Neuronal stem cell (in vitro differentiated cells): ENCODE results near the gene PAEP.

ENCODE experiments used
- DNase-seq: peaks from one replicate; pipeline ENCODE4 v3.0.0-alpha.2; 2013; ENCODE audit warnings: low spot score
- H2AFZ ChIP-seq: one replicate; pipeline ENCODE4 v1.6.1; 2013; ENCODE audit warnings: mild to moderate bottlenecking, low read length, inconsistent platforms
- H2AK5ac ChIP-seq: 2 replicates; pipeline ENCODE4 v1.6.1; 2013; ENCODE audit warnings: low read depth, mild to moderate bottlenecking, inconsistent platforms, low read length, moderate library complexity, mixed read lengths
- H2BK120ac ChIP-seq: 2 replicates; pipeline ENCODE4 v1.6.1; 2013; ENCODE audit warnings: low read depth, mild to moderate bottlenecking, inconsistent platforms, low read length, moderate library complexity, mixed read lengths
- H2BK12ac ChIP-seq: one replicate; pipeline ENCODE4 v1.6.1; 2013; ENCODE audit warnings: low read length, inconsistent platforms
- H2BK15ac ChIP-seq: 2 replicates; pipeline ENCODE4 v1.6.1; 2013; ENCODE audit warnings: mild to moderate bottlenecking, low read length, inconsistent platforms, mixed read lengths
- H2BK5ac ChIP-seq: one replicate; pipeline ENCODE4 v1.6.1; 2013; ENCODE audit warnings: inconsistent platforms, mild to moderate bottlenecking, low read length, moderate library complexity
- H3K14ac ChIP-seq: one replicate; pipeline ENCODE4 v1.6.1; 2013; ENCODE audit warnings: low read length, inconsistent platforms
- H3K18ac ChIP-seq: 2 replicates; pipeline ENCODE4 v1.6.1; 2013; ENCODE audit warnings: low read length, inconsistent platforms
- H3K23ac ChIP-seq: 2 replicates; pipeline ENCODE4 v1.6.1; 2013; ENCODE audit warnings: low read depth, mild to moderate bottlenecking, mixed read lengths, low read length, inconsistent platforms; ENCODE audit not compliant: poor library complexity
- H3K27ac ChIP-seq: replicated peaks from 3 replicates; pipeline ENCODE4 v1.5.1; 2013; ENCODE audit warnings: low read length, inconsistent platforms
- H3K27me3 ChIP-seq, 3 experiments: 2 replicates each; pipeline ENCODE4 v1.6.1; 2013; ENCODE audit warnings: low read length in 3 of 3, mild to moderate bottlenecking in 2 of 3, inconsistent platforms in 1 of 3, low read depth in 1 of 3, mixed read lengths in 1 of 3, moderate library complexity in 1 of 3; ENCODE audit not compliant: control insufficient read depth in 3 of 3, insufficient read depth in 3 of 3
- H3K36me3 ChIP-seq, 2 donors: replicated peaks in 1 of 2; 2 replicates each; pipeline ENCODE4 v1.6.1; 2013; ENCODE audit warnings: low read length in 2 of 2; ENCODE audit not compliant: control insufficient read depth in 2 of 2, insufficient read depth in 2 of 2
- H3K4ac ChIP-seq: 2 replicates; pipeline ENCODE4 v1.6.1; 2013; ENCODE audit warnings: inconsistent platforms, mild to moderate bottlenecking, low read length, moderate library complexity
- H3K4me1 ChIP-seq, 2 donors: 1 replicate in 1 of 2; 2 replicates in 1 of 2; pipeline ENCODE4 v1.6.1; 2013; ENCODE audit warnings: low read length in 2 of 2, low read depth in 1 of 2; ENCODE audit not compliant: control insufficient read depth in 2 of 2, insufficient read depth in 1 of 2
- H3K4me2 ChIP-seq: one replicate; pipeline ENCODE4 v1.6.1; 2013; ENCODE audit warnings: mild to moderate bottlenecking, low read length, inconsistent platforms; ENCODE audit not compliant: insufficient read depth, poor library complexity, severe bottlenecking
- H3K4me3 ChIP-seq, 2 donors: 2 replicates each; pipeline ENCODE4 v1.5.1; 2013; ENCODE audit warnings: low read length in 2 of 2, mild to moderate bottlenecking in 2 of 2, inconsistent platforms in 1 of 2, moderate library complexity in 1 of 2
- H3K79me1 ChIP-seq: one replicate; pipeline ENCODE4 v1.6.1; 2013; ENCODE audit warnings: low read depth, mild to moderate bottlenecking, inconsistent platforms, low read length, moderate library complexity
- H3K9ac ChIP-seq: one replicate; pipeline ENCODE4 v1.6.1; 2013; ENCODE audit warnings: mild to moderate bottlenecking, low read depth, low read length, inconsistent platforms; ENCODE audit not compliant: poor library complexity
- H3K9me3 ChIP-seq, 2 donors: replicated peaks in 1 of 2; 2 replicates each; pipeline versions ENCODE3 to v1.6.1; 2013; ENCODE audit warnings: low read length in 2 of 2, mild to moderate bottlenecking in 2 of 2, inconsistent platforms in 1 of 2, low read depth in 1 of 2, mixed read lengths in 1 of 2, moderate library complexity in 1 of 2; ENCODE audit not compliant: control insufficient read depth in 2 of 2, insufficient read depth in 1 of 2
- H4K8ac ChIP-seq: one replicate; pipeline ENCODE4 v1.6.1; 2013; ENCODE audit warnings: low read depth, mild to moderate bottlenecking, inconsistent platforms, low read length, moderate library complexity
- H4K91ac ChIP-seq: one replicate; pipeline ENCODE4 v1.6.1; 2013; ENCODE audit warnings: low read length, low read depth, mild to moderate bottlenecking, inconsistent platforms; ENCODE audit not compliant: poor library complexity
- WGBS, 2 donors: extraction: QIAGEN DNeasy Blood & Tissue Kit; methylation state at CpG; one replicate each; pipeline ENCODE4 v1.1.7; 2013; ENCODE audit warnings: missing lambda C conversion rate in 2 of 2, mixed read lengths in 1 of 2; ENCODE audit not compliant: insufficient read length in 2 of 2, insufficient replicate concordance in 1 of 2; ENCODE audit errors: extremely low coverage in 2 of 2; 5-methylcytosine and 5-hydroxymethylcytosine counted together

The PAEP gene

GRCh38 chr9:135588886-135589595 is 27.5 kb downstream of the PAEP start:
- peak overlapping the region; percentile 75 for H2BK5ac ChIP-seq
- H3K4me1 ChIP-seq, result peaks cover 0 to 6% of the 10 kb centered on the region in 2 donors
- DNase-seq, result no peak
- H3K18ac ChIP-seq, result no peak overlapping the region
- peak overlapping the region; percentile 23 for H3K4ac ChIP-seq
- no peaks in the 10 kb centered on the region for H3K9me3 ChIP-seq
- no peak overlapping the region for H3K4me3 ChIP-seq
- H3K23ac ChIP-seq, result no peak overlapping the region
- no peak overlapping the region for H2BK120ac ChIP-seq
- H2BK15ac ChIP-seq, result peak overlapping the region; percentile 58
- H3K36me3 ChIP-seq, result no peaks in the 10 kb centered on the region
- no peak overlapping the region for H4K8ac ChIP-seq
- H3K9ac ChIP-seq, result no peak overlapping the region
- H2AFZ ChIP-seq, result no peak overlapping the region
- H3K27me3 ChIP-seq, result peaks cover 0 to 4% (median 0%) of the 10 kb centered on the region in 3 experiments
- no peak overlapping the region for H3K14ac ChIP-seq
- no peaks in the 10 kb centered on the region for H3K79me1 ChIP-seq
- H3K27ac ChIP-seq, result no peak overlapping the region
- H3K4me2 ChIP-seq, result no peak overlapping the region
- H4K91ac ChIP-seq, result no peak overlapping the region
- peak overlapping the region; percentile 23 for H2AK5ac ChIP-seq
- H2BK12ac ChIP-seq, result no peak overlapping the region
- no CpG with 5 or more reads among the region's 20 CpGs for WGBS, 2 donors

GRCh38 chr9:135589596-135590485 is 28.3 kb downstream of the PAEP start:
- H3K9ac ChIP-seq, result no peak overlapping the region
- H4K8ac ChIP-seq, result no peak overlapping the region
- H2BK12ac ChIP-seq, result no peak overlapping the region
- H3K9me3 ChIP-seq, result peaks cover 0 to 3% of the 10 kb centered on the region in 2 donors
- no peak overlapping the region for H3K4me3 ChIP-seq
- no peaks in the 10 kb centered on the region for H3K27me3 ChIP-seq
- no peak for DNase-seq
- peak overlapping the region; percentile 24 for H2BK15ac ChIP-seq
- H3K4me2 ChIP-seq, result no peak overlapping the region
- no peak overlapping the region for H2AFZ ChIP-seq
- no peak overlapping the region for H2BK120ac ChIP-seq
- no peak overlapping the region for H3K23ac ChIP-seq
- H3K14ac ChIP-seq, result peak overlapping the region; percentile 89
- no peaks in the 10 kb centered on the region for H3K36me3 ChIP-seq
- H3K79me1 ChIP-seq, result no peaks in the 10 kb centered on the region
- H3K4ac ChIP-seq, result peak overlapping the region; percentile 10
- peak overlapping the region; percentile 81 for H2AK5ac ChIP-seq
- peaks cover 0 to 6% of the 10 kb centered on the region in 2 donors for H3K4me1 ChIP-seq
- H4K91ac ChIP-seq, result no peak overlapping the region
- H2BK5ac ChIP-seq, result peak overlapping the region; percentile 75
- H3K27ac ChIP-seq, result no peak overlapping the region
- H3K18ac ChIP-seq, result peak overlapping the region; percentile 57
- WGBS, 2 donors, result no CpG with 5 or more reads among the region's 15 CpGs

GRCh38 chr9:135590486-135591079 is 29.0 kb downstream of the PAEP start:
- no peak overlapping the region for H2BK120ac ChIP-seq
- H3K9ac ChIP-seq, result no peak overlapping the region
- H3K36me3 ChIP-seq, result no peaks in the 10 kb centered on the region
- H2BK5ac ChIP-seq, result no peak overlapping the region
- no peak overlapping the region for H4K8ac ChIP-seq
- no peak overlapping the region for H2BK12ac ChIP-seq
- H3K18ac ChIP-seq, result peak overlapping the region; percentile 71
- peaks cover 0 to 6% of the 10 kb centered on the region in 2 donors for H3K4me1 ChIP-seq
- H3K4me3 ChIP-seq, result no peak overlapping the region
- WGBS, 2 donors, result no CpG with 5 or more reads among the region's 25 CpGs
- H4K91ac ChIP-seq, result no peak overlapping the region
- peak overlapping the region; percentile 38 for H3K14ac ChIP-seq
- H3K27me3 ChIP-seq, result no peaks in the 10 kb centered on the region
- no peaks in the 10 kb centered on the region for H3K79me1 ChIP-seq
- peaks cover 0 to 5% of the 10 kb centered on the region in 2 donors for H3K9me3 ChIP-seq
- no peak overlapping the region for H2BK15ac ChIP-seq
- H3K23ac ChIP-seq, result peak overlapping the region; percentile 31
- no peak for DNase-seq
- no peak overlapping the region for H3K4me2 ChIP-seq
- peak overlapping the region; percentile 37 for H3K4ac ChIP-seq
- peak overlapping the region; percentile 81 for H2AK5ac ChIP-seq
- no peak overlapping the region for H3K27ac ChIP-seq
- no peak overlapping the region for H2AFZ ChIP-seq
